ENCODE data around the gene LYRM4.

Gene LYRM4

GRCh38 chr6:5112066-5112799 is 148.5 kb downstream of the LYRM4 start:
- H3K9me3 Mint-ChIP-seq, result no peaks in the 10 kb centered on the region
- peaks cover 14% of the 10 kb centered on the region for H3K36me3 Mint-ChIP-seq (ENCODE audit: low read depth)

GRCh38 chr6:5111626-5112025 is 149.1 kb downstream of the LYRM4 start:
- Mint-ChIP-seq H3K36me3 (ENCODE audit: low read depth) (peaks cover 14% of the 10 kb centered on the region), H3K27ac (no peak overlapping the region), H3K4me3 (no peak overlapping the region), H3K4me1 (peaks cover 13% of the 10 kb centered on the region), H3K27me3 (ENCODE audit: low read depth) (peaks cover 3% of the 10 kb centered on the region), H3K9me3 (no peaks in the 10 kb centered on the region)
- TF ChIP-seq, protein P1, sequence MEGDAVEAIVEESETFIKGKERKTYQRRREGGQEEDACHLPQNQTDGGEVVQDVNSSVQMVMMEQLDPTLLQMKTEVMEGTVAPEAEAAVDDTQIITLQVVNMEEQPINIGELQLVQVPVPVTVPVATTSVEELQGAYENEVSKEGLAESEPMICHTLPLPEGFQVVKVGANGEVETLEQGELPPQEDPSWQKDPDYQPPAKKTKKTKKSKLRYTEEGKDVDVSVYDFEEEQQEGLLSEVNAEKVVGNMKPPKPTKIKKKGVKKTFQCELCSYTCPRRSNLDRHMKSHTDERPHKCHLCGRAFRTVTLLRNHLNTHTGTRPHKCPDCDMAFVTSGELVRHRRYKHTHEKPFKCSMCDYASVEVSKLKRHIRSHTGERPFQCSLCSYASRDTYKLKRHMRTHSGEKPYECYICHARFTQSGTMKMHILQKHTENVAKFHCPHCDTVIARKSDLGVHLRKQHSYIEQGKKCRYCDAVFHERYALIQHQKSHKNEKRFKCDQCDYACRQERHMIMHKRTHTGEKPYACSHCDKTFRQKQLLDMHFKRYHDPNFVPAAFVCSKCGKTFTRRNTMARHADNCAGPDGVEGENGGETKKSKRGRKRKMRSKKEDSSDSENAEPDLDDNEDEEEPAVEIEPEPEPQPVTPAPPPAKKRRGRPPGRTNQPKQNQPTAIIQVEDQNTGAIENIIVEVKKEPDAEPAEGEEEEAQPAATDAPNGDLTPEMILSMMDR (IDR thresholded peaks at IDR 0.05; ENCODE audit: unreplicated experiment in 3 of 3), result no peak

More at GRCh38 chr6:5112066-5112799, 148.5 kb downstream of the LYRM4 start:
- Mint-ChIP-seq H3K27me3 (ENCODE audit: low read depth) (peaks cover 3% of the 10 kb centered on the region), H3K27ac (no peak overlapping the region), H3K4me3 (no peak overlapping the region), H3K4me1 (peaks cover 13% of the 10 kb centered on the region)
- TF ChIP-seq, protein P1 (IDR thresholded peaks at IDR 0.05; ENCODE audit: unreplicated experiment in 3 of 3), result no peak

- Mint-ChIP-seq H3K36me3 (ENCODE audit: low read depth) (peaks cover 18% of the 10 kb centered on the region), H3K4me1 (peaks cover 11% of the 10 kb centered on the region), H3K27ac (no peak overlapping the region), H3K9me3 (no peaks in the 10 kb centered on the region), H3K4me3 (no peak overlapping the region), H3K27me3 (ENCODE audit: low read depth) (peaks cover 3% of the 10 kb centered on the region)
- TF ChIP-seq, protein P1 (IDR thresholded peaks at IDR 0.05; ENCODE audit: unreplicated experiment in 3 of 3), result no peak
Observed at GRCh38 chr6:5110246-5110645, 150.5 kb downstream of the LYRM4 start.

GRCh38 chr6:5109436-5109835 is 151.3 kb downstream of the LYRM4 start:
- Mint-ChIP-seq H3K4me1 (peaks cover 8% of the 10 kb centered on the region), H3K36me3 (ENCODE audit: low read depth) (peaks cover 18% of the 10 kb centered on the region), H3K27ac (no peak overlapping the region), H3K27me3 (ENCODE audit: low read depth) (peaks cover 3% of the 10 kb centered on the region), H3K9me3 (no peaks in the 10 kb centered on the region), H3K4me3 (no peak overlapping the region)
- TF ChIP-seq, protein P1 (IDR thresholded peaks at IDR 0.05; ENCODE audit: unreplicated experiment in 3 of 3), result no peak

- H3K4me3 Mint-ChIP-seq, result no peak overlapping the region
- peaks cover 3% of the 10 kb centered on the region for H3K27me3 Mint-ChIP-seq (ENCODE audit: low read depth)
- peaks cover 18% of the 10 kb centered on the region for H3K36me3 Mint-ChIP-seq (ENCODE audit: low read depth)
- H3K4me1 Mint-ChIP-seq, result peaks cover 8% of the 10 kb centered on the region
- no peak overlapping the region for H3K27ac Mint-ChIP-seq
- H3K9me3 Mint-ChIP-seq, result no peaks in the 10 kb centered on the region
- TF ChIP-seq, protein P1 (IDR thresholded peaks at IDR 0.05; ENCODE audit: unreplicated experiment in 3 of 3), result no peak
Observed at GRCh38 chr6:5108536-5109150, 152.1 kb downstream of the LYRM4 start.
